Cardiac muscle cell (in vitro differentiated cells and primary cell): ENCODE results near the gene ARPP21. TPM values are rescaled to one million over a fixed set of nuclear protein-coding genes. Genes with fewer than 3 reads are reported as not detected.

Experiments used
- DNase-seq, 2 donors: peaks; one replicate each; pipeline versions ENCODE4 v3.0.0 to v3.0.0-alpha.2; 2010 to 2017; ENCODE audit warnings: low read depth in 1 of 2, low spot score in 1 of 2
- H3K27ac ChIP-seq: fragments of 200-600 bp; sonication (generic); 2 replicates; pipeline ENCODE4 v1.5.1; 2016
- H3K27me3 ChIP-seq: fragments of 200-600 bp; sonication (generic); 2 replicates; pipeline ENCODE4 v1.6.0; 2016; ENCODE audit warnings: control low read depth
- H3K36me3 ChIP-seq: fragments of 200-600 bp; sonication (generic); 2 replicates; pipeline ENCODE4 v1.5.1; 2016; ENCODE audit warnings: control low read depth
- H3K4me1 ChIP-seq: fragments of 200-600 bp; sonication (generic); 2 replicates; pipeline ENCODE4 v1.8.1; 2017; ENCODE audit warnings: low read depth, mild to moderate bottlenecking, mixed run types
- H3K4me3 ChIP-seq: fragments of 200-600 bp; sonication (generic); 2 replicates; pipeline ENCODE4 v1.5.1; 2016; ENCODE audit warnings: mild to moderate bottlenecking
- H3K9me3 ChIP-seq: fragments of 200-600 bp; sonication (generic); 2 replicates; pipeline ENCODE4 v1.5.1; 2017; ENCODE audit warnings: low read depth, mild to moderate bottlenecking, control low read depth
- polyA plus RNA-seq: library from polyadenylated mRNA; unstranded; fragments of >200 nt; fragmentation: Nextera tagmentation; extraction: Ambion mirVana; gene quantifications from 2 replicates; pipeline ENCODE4 v1.2.1, GENCODE V29; 2016
- total RNA-seq: library from RNA; depleted of rRNA; stranded (reverse); fragments of >200 nt; gene quantifications from 2 replicates; pipeline ENCODE4 v1.2.3, GENCODE V29; 2016
- TF ChIP-seq, protein P1 (sequence below): IDR thresholded peaks from 2 replicates; pipeline ENCODE4 v1.5.1; 2012; ENCODE audit warnings: low read depth, mild to moderate bottlenecking, low read length

Gene ARPP21
- total and polyA plus RNA-seq, 2 experiments from 2014 or later: 0.04 TPM; not detected in 1

DNA sequence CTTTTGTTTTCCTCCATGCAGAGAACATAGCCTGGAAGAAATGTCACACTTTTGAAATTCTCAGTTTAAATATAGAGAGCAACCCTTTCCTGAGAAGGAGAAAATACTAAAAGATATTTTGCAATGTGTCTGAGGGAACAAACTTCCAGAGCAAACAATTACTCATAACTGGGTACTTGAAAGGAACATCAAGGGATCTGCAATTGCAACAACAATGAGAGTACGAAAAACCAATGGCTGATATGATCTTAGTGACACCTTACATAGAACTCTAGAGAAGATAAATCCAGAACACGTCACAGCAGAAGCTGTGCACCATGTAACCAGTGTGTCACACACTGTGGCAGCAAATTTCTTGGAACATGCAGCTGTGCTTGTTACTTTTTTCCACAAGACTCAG, 14.6 kb upstream of the ARPP21 start:
- H3K4me1 ChIP-seq: no peaks in the 10 kb centered on the region
- H3K36me3 ChIP-seq: no peaks in the 10 kb centered on the region
- no peaks in the 10 kb centered on the region for H3K27me3 ChIP-seq
- H3K27ac ChIP-seq: no peak overlapping the region
- DNase-seq: peak in 1 of 2 donors; percentile 20
- TF ChIP-seq, protein P1, sequence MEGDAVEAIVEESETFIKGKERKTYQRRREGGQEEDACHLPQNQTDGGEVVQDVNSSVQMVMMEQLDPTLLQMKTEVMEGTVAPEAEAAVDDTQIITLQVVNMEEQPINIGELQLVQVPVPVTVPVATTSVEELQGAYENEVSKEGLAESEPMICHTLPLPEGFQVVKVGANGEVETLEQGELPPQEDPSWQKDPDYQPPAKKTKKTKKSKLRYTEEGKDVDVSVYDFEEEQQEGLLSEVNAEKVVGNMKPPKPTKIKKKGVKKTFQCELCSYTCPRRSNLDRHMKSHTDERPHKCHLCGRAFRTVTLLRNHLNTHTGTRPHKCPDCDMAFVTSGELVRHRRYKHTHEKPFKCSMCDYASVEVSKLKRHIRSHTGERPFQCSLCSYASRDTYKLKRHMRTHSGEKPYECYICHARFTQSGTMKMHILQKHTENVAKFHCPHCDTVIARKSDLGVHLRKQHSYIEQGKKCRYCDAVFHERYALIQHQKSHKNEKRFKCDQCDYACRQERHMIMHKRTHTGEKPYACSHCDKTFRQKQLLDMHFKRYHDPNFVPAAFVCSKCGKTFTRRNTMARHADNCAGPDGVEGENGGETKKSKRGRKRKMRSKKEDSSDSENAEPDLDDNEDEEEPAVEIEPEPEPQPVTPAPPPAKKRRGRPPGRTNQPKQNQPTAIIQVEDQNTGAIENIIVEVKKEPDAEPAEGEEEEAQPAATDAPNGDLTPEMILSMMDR: no peak
- no peak overlapping the region for H3K4me3 ChIP-seq
- no peaks in the 10 kb centered on the region for H3K9me3 ChIP-seq

DNA sequence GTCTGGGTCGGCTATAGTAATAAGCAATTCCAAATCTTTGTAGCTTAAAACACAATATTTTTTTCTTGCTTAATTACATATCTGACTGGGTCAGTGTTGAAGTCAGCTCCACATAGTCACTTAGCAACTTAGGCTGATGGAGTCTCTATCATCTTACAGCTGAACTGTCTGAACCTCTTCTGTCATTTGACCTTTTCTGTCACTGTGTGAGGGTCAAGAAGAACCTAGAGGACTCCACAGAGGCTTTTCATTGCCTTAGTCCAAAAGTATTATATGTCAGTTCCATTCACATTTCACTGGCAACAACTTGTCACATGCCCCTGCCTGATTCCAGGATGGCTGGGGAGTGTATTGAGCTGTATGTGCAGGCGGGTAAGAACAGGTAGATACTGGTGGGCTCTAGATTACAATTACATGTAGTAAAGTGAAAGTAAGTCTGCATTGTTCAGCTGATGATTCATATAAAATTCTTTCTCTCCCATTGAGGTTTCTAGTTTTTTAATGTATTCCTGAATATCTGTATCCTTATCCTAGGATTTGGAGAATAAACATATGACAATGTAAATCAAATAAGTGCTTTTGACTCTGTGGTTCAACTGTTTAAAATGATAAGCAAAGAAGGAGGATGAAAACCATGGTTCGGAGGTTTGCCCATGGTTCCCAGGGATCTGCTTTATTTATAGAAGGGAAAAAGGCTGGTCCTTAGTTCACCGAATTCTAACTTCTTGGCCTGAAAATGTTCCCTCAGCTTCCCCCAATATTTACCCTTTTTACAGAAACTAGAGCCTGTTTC, 5.8 kb upstream of the ARPP21 start:
- H3K4me3 ChIP-seq: no peak overlapping the region
- H3K27me3 ChIP-seq: peaks cover 16% of the 10 kb centered on the region
- H3K9me3 ChIP-seq: no peaks in the 10 kb centered on the region
- no peak overlapping the region for H3K27ac ChIP-seq
- H3K4me1 ChIP-seq: no peaks in the 10 kb centered on the region
- no peaks in the 10 kb centered on the region for H3K36me3 ChIP-seq
- TF ChIP-seq, protein P1: no peak
- DNase-seq: peak in 1 of 2 donors; percentile 7

DNA sequence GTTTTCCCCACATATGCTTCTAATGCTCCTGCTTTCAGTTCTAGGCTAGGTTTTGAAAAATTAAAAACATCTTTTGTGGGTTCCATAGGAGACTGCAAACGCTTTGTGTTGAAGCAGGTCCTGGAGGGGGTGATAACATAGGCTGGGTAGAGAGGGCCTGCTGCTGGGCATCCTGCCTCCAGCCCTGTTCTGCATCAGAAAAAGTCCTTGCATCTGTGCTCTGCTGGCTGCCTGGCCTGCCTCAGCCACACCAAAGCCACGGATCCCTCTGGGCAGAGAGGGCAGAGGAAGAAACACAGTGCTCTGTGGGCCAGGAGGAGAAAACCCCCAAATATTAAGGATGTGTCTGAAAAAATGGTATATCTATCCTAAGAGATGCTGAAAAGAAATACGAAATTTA, 3.9 kb upstream of the ARPP21 start:
- TF ChIP-seq, protein P1: no peak
- no peak overlapping the region for H3K27ac ChIP-seq
- H3K9me3 ChIP-seq: no peaks in the 10 kb centered on the region
- DNase-seq: no peak
- peaks cover 3% of the 10 kb centered on the region for H3K4me1 ChIP-seq
- H3K4me3 ChIP-seq: no peak overlapping the region
- H3K27me3 ChIP-seq: peaks cover 35% of the 10 kb centered on the region
- H3K36me3 ChIP-seq: no peaks in the 10 kb centered on the region

DNA sequence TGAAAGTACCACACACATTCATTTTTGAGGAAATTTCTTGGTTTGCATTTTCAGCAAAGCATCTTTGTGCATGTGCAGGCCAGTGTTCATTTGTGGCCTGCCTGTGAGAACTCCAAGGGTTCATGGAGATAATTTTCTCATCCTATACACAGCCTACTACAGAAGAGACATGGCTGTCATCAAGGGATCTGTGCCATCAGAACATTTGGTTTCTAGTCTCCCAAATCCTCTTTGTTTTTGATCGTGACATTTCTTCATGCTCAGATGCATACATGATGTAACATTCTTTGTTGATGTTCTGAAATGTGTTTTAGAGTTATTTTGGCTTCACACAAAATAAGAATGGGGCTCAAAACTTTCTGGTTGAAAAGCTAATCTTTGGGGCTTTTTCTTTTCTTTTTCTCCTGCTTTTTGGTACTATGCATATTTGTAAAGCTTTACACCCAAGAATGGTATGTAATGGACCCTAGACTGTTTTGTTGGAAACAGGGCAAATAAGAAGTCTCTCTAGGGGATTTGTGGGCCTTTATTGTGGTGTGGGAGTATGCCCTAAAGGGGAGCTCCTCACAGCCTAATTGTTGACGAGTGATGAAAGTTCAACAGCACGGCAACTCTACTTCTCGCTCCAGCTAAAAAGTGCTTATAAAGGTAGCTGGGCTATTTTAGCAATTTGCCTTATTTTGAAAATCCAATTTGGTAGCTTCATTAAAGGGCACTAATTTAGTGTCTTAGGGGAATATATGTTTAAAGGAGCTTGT, 3.2 kb upstream of the ARPP21 start:
- Histone ChIP-seq H3K27ac (no peak overlapping the region), H3K4me1 (peaks cover 3% of the 10 kb centered on the region), H3K4me3 (no peak overlapping the region), H3K27me3 (peaks cover 42% of the 10 kb centered on the region), H3K9me3 (no peaks in the 10 kb centered on the region), H3K36me3 (no peaks in the 10 kb centered on the region)
- no peak for DNase-seq
- TF ChIP-seq, protein P1: no peak

DNA sequence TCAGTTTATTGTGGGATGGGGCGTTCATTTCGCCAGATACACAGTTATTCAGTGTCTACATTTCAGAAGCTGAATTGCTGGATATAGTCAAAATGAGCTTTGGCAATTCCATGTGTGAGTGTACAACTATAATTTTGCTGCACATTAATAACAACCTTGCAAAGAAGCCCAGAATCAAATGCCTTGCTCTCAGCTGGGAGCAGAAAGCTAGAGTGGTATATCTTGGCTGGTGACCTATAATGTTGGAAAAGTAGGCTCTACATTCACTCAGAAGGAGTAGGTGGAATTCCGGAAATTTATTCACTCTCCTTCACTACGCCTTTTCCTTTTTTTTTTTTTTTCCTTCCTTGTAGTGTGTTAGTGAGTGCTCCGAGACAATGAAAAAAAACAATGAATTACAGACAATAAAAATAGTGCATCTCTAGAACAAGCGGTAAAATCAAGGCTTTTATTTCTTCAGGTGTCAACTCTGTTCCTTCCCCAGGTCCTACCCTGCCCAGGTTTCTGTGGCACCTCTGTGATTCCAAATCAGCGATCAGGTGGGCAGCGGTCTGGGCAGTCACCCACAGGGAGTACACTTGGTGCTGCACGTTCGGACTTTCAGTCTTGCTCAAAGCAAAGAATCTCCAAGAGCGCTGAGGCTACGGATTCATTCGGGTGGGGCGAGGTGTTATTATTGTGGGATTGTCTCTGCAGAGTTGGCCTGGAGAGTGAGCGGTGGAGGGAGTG, 910 bp upstream of the ARPP21 start:
- Histone ChIP-seq H3K4me1 (peaks cover 3% of the 10 kb centered on the region), H3K27me3 (peaks cover 65% of the 10 kb centered on the region), H3K4me3 (no peak overlapping the region), H3K9me3 (no peaks in the 10 kb centered on the region), H3K36me3 (no peaks in the 10 kb centered on the region), H3K27ac (no peak overlapping the region)
- TF ChIP-seq, protein P1: no peak
- DNase-seq: no peak
